Hematopoietic multipotent progenitor cell treated with erythropoietin and hydrocortisone succinate and interleukin-3 and kit ligand, for 17 days (in vitro differentiated cells): Measurements from ENCODE around the gene ANO10.
"Not testable (repeated sequence)": the region's sequence is repeated elsewhere in the genome, so short reads cannot be mapped to it uniquely, and the experiment has no call there.

Experiments used
- DNase-seq: peaks from one replicate; pipeline ENCODE4 v3.0.0-alpha.2; 2015; ENCODE audit warnings: low spot score

ANO10 gene

GRCh38 chr3:43581343-43581742 lies 40.5 kb downstream of the ANO10 start:
- no peak for DNase-seq

- no peak for DNase-seq
These were observed 41.6 kb downstream of the ANO10 start for GRCh38 chr3:43580181-43580580.

GRCh38 chr3:43573576-43573975 lies 48.2 kb downstream of the ANO10 start:
- no peak for DNase-seq

- DNase-seq: not testable (repeated sequence)
These were observed 56.0 kb downstream of the ANO10 start for GRCh38 chr3:43565661-43566341.

- no peak for DNase-seq
These were observed 61.9 kb downstream of the ANO10 start for GRCh38 chr3:43559961-43560360.

- no peak for DNase-seq
These were observed 63.6 kb downstream of the ANO10 start for GRCh38 chr3:43558171-43558570.

GRCh38 chr3:43549626-43550290 lies 72.1 kb downstream of the ANO10 start:
- DNase-seq: no peak

GRCh38 chr3:43544277-43544676 lies 77.5 kb downstream of the ANO10 start:
- peak; percentile 80 for DNase-seq

GRCh38 chr3:43542328-43543043 lies 79.3 kb downstream of the ANO10 start:
- DNase-seq: no peak

- DNase-seq: no peak
These were observed 81.2 kb downstream of the ANO10 start for GRCh38 chr3:43540624-43541023.

GRCh38 chr3:43539321-43539720 lies 82.5 kb downstream of the ANO10 start:
- DNase-seq: no peak

GRCh38 chr3:43537225-43537624 lies 84.6 kb downstream of the ANO10 start:
- no peak for DNase-seq

- DNase-seq: no peak
These were observed 87.1 kb downstream of the ANO10 start for GRCh38 chr3:43534675-43535074.

- no peak for DNase-seq
These were observed 88.8 kb downstream of the ANO10 start for GRCh38 chr3:43533009-43533408.

- no peak for DNase-seq
These were observed 90.0 kb downstream of the ANO10 start for GRCh38 chr3:43531835-43532234.

GRCh38 chr3:43528498-43529099 lies 93.2 kb downstream of the ANO10 start:
- DNase-seq: no peak

- DNase-seq: no peak
These were observed 94.9 kb downstream of the ANO10 start for GRCh38 chr3:43526956-43527355.

- DNase-seq: no peak
These were observed 95.7 kb downstream of the ANO10 start for GRCh38 chr3:43525941-43526607.

- DNase-seq: no peak
These were observed 96.4 kb downstream of the ANO10 start for GRCh38 chr3:43525386-43525785.

- DNase-seq: no peak
These were observed 98.3 kb downstream of the ANO10 start for GRCh38 chr3:43523454-43524053.

GRCh38 chr3:43522727-43523362 lies 99.0 kb downstream of the ANO10 start:
- no peak for DNase-seq
